Endometrial microvascular endothelial cells (primary cell): ENCODE results near the gene C4B. TPM values are rescaled to one million over a fixed set of nuclear protein-coding genes. Genes with fewer than 3 reads are reported as not detected.
"Not testable (repeated sequence)": the region's sequence is repeated elsewhere in the genome, so short reads cannot be mapped to it uniquely, and the experiment has no call there.

Source experiments
- in situ Hi-C: cut with HindIII; loops from 2 replicates; pipeline ENCODE4 v1.10.0; 2017; ENCODE audit warnings: low sequenced_read_pairs, low pct_unique_long_range_greater_than_20kb; ENCODE audit errors: inconsistent ontology term
- total RNA-seq: library from RNA; depleted of rRNA; stranded (reverse); fragments of >200 nt; gene quantifications from one replicate; pipeline ENCODE4 v1.2.3, GENCODE V29; 2015; ENCODE audit errors: inconsistent ontology term

The C4B gene
- total RNA-seq, 1 donor from 2014 or later = 1.1 TPM

- in situ Hi-C loops = no loop called here
Observed at GRCh38 chr6:32046450-32047083, 32.0 kb downstream of the C4B start.

GRCh38 chr6:32047084-32047478 is 32.5 kb downstream of the C4B start:
- in situ Hi-C loops = no loop called here

- in situ Hi-C loops = no loop called here
Observed at GRCh38 chr6:32047539-32047854, 32.9 kb downstream of the C4B start.

- in situ Hi-C loops = no loop called here
Observed at GRCh38 chr6:32047855-32048766, 33.5 kb downstream of the C4B start.

- in situ Hi-C loops = not testable (repeated sequence)
Observed at GRCh38 chr6:32049149-32049548, 34.6 kb downstream of the C4B start.

GRCh38 chr6:32049736-32050135 is 35.1 kb downstream of the C4B start:
- in situ Hi-C loops = not testable (repeated sequence)

- in situ Hi-C loops = no loop called here
Observed at GRCh38 chr6:32050562-32050961, 36.0 kb downstream of the C4B start.

GRCh38 chr6:32052626-32053025 is 38.0 kb downstream of the C4B start:
- in situ Hi-C loops = not testable (repeated sequence)

- in situ Hi-C loops = not testable (repeated sequence)
Observed at GRCh38 chr6:32053314-32053713, 38.7 kb downstream of the C4B start.

GRCh38 chr6:32055756-32056155 is 41.2 kb downstream of the C4B start:
- in situ Hi-C loops = not testable (repeated sequence)

- in situ Hi-C loops = no loop called here
Observed at GRCh38 chr6:32056254-32056653, 41.7 kb downstream of the C4B start.

- in situ Hi-C loops = no loop called here
Observed at GRCh38 chr6:32057966-32058365, 43.4 kb downstream of the C4B start.

- in situ Hi-C loops = no loop called here
Observed at GRCh38 chr6:32058511-32058963, 43.9 kb downstream of the C4B start.

GRCh38 chr6:32060966-32061655 is 46.5 kb downstream of the C4B start:
- in situ Hi-C loops = no loop called here

GRCh38 chr6:32064706-32065105 is 50.1 kb downstream of the C4B start:
- in situ Hi-C loops = no loop called here

GRCh38 chr6:32067521-32067920 is 52.9 kb downstream of the C4B start:
- in situ Hi-C loops = not testable (repeated sequence)

GRCh38 chr6:32068315-32068714 is 53.7 kb downstream of the C4B start:
- in situ Hi-C loops = not testable (repeated sequence)

GRCh38 chr6:32068867-32069266 is 54.3 kb downstream of the C4B start:
- in situ Hi-C loops = no loop called here

- in situ Hi-C loops = no loop called here
Observed at GRCh38 chr6:32069460-32069859, 54.9 kb downstream of the C4B start.
